ENCODE data around the gene IL27RA.

IL27RA gene

GRCh38 chr19:14059093-14059480, 27.5 kb downstream of the IL27RA start:
- peak; percentile 27 for DNase-seq (ENCODE audit: low read depth)

GRCh38 chr19:14059652-14060155, 28.1 kb downstream of the IL27RA start:
- DNase-seq (ENCODE audit: low read depth) = no peak

DNA sequence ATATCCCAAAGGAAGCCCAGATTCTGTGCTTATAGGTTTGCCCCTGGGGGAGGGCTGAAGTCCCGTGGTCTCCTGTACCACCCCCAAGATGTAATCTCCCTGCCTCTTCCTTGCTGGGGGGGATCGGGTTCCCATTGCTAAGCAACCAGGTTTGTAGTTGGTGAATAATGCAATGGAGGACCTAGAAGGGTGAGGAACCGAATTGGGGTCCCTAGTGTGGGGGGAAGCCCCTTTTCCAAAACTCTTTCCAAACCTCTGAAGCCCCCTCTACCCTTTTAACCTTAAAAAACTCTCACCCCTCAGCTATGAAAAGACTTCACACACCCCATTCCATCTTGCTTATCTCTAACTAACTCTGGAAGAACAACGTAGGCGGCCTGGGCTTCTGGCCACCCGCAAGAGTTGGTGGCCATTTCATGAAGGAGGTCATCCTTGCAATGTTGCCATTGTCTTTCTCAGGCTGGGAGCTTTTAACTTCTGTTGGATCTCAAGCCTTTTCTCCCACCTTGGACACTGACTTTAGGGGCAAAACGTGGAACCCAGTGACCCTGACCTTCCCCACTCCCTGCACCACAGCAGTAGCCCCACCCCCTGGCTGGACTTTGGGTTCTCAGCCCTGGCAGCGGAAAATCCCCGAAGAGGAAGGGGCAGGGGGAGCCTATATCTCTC, 29.7 kb downstream of the IL27RA start:
- no peak for DNase-seq (ENCODE audit: low read depth)

DNA sequence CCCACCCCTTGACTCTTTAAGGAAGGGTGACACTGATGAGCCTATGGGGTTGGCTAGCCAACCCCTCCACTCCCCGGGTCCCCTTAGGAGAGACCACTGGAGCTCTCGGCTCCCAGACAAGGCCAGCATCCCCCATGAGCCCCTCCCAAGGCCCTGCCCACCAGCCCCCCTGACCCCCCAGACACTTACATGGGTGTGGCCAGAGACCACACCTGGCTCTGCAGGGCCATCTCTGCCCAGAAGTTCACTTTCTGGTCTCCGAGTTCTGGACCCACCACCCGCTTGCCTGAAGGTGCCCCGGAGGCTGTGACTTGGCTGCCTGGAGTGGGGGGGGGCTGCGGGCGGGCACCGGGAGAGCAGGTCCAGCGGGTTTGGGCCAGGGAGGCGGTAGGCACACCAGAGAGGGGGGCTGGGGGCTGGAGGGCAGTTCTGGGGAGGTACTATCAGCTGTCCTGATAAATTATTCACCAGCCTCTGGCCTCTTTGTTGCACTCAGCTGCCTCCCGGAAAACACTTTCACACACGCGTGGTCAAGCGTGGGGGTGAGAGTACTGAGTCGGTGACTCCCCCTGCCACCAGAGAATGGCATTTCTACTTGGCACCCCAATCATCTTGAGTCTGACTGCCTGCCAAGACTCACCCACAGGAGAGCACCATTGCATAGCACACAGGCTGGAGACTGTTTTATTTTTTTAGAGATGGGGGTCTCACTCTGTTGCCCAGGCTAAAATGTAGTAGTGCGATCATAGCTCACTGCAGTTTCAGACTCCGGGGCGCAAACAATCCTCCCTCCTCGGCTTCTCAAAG, 30.4 kb downstream of the IL27RA start, which contains the start of gene PALM3:
Gene PALM3 (minus strand): TSS at position 326 of the 807 bp plus-strand sequence. CDS start 96 bp downstream, at position 230.
- DNase-seq (ENCODE audit: low read depth) = no peak

DNA sequence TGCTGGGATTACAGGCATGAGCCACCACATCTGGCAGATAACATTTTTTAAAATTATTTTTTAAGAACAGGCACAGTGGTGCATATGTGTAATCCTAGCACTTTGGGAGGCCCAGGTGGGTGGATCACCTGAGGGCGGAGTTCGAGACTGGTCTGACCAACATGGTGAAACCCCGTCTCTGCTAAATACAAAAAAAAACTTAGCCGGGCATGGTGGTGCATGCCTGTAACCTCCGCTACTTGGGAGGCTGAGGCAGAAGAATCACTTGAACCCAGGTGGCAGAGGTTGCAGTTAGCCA, 30.9 kb downstream of the IL27RA start:
- DNase-seq (ENCODE audit: low read depth) = no peak

GRCh38 chr19:14063105-14063504, 31.5 kb downstream of the IL27RA start:
- DNase-seq (ENCODE audit: low read depth) = no peak

GRCh38 chr19:14066134-14066533, 34.6 kb downstream of the IL27RA start:
- DNase-seq (ENCODE audit: low read depth) = no peak

DNA sequence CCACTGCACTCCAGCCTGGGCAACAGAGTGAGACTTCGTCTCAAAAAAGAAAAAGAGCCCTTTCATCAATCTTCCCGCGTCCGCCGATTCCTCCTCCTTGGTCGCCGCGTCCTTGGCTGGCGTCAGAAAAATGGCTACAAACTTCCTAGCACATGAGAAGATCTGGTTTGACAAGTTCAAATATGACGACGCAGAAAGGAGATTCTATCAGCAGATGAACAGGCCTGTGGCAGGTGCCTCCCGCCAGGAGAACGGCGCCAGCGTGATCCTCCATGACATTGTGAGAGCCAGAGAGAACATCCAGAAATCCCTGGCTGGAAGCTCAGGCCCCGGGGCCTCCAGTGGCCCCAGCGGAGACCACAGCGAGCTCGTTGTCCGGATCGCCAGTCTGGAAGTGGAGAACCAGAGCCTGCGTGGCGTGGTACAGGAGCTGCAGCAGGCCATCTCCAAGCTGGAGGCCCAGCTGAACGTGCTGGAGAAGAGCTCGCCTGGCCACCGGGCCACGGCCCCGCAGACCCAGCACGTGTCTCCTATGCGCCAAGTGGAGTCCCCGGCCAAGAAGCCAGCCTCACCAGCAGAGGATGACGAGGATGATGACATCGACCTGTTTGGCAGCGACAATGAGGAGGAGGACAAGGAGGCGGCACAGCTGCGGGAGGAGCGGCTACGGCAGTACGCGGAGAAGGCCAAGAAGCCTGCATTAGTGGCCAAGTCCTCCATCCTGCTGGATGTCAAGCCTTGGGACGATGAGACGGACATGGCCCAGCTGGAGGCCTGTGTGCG, 38.9 kb downstream of the IL27RA start:
- no peak for DNase-seq (ENCODE audit: low read depth)

- no peak for DNase-seq (ENCODE audit: low read depth)
These were observed 41.1 kb downstream of the IL27RA start, which contains the start of gene MISP3 for GRCh38 chr19:14072535-14073260. MISP3 (plus strand) TSS chr19:14072786; CDS start chr19:14073310, 524 bp downstream.

GRCh38 chr19:14073261-14073924, 41.8 kb downstream of the IL27RA start:
- peak; percentile 55 for DNase-seq (ENCODE audit: low read depth)

GRCh38 chr19:14073925-14074838, 42.6 kb downstream of the IL27RA start:
- DNase-seq (ENCODE audit: low read depth) = no peak

DNA sequence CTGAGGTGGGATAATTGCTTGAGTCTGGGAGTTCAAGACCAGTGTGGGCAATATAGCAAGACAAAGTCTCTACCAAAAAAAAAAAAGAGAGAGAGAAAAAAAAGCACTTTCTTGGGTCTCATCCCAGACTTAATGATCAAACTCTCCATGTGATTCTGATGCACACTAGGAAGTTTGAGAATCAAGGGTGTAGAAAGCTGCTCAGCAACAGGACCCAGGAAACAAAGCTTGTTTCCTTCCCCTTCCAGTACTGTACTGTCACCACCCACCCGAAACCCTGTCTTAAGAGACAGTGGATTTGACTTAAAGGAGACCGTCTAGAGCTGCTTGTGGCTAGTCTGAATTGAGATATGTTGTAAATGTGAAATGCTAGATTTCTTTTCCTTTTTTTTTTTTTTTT, 46.8 kb downstream of the IL27RA start:
- DNase-seq (ENCODE audit: low read depth) = no peak

GRCh38 chr19:14080887-14081796, 49.6 kb downstream of the IL27RA start:
- DNase-seq (ENCODE audit: low read depth) = peak; percentile 97

GRCh38 chr19:14081797-14082674, 50.5 kb downstream of the IL27RA start:
- no peak for DNase-seq (ENCODE audit: low read depth)

GRCh38 chr19:14082675-14082960, 51.1 kb downstream of the IL27RA start:
- no peak for DNase-seq (ENCODE audit: low read depth)

GRCh38 chr19:14085309-14085995, 53.9 kb downstream of the IL27RA start, which contains the start of gene C19orf67:
C19orf67 (minus strand) TSS chr19:14085783; CDS start chr19:14085627, 156 bp downstream.
- DNase-seq (ENCODE audit: low read depth) = no peak

DNA sequence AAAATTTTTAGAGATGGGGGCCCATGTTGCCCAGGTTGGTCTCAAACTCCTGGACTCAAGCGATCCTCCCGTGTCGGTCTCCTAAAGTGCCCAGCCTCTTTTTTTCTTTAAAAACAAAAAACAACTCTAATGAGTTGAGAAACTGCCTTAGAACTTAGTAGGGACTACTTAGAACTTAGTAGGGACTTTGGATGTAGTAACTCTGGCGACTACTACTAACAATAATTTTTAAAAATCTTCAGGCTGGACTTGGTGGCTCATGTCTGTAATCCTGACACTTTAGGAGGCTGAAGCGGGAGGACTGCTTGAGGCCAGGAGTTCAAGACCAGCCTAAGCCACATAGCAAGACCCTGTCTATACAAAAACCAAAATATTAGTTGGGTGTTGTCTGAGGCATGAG, 54.5 kb downstream of the IL27RA start:
- no peak for DNase-seq (ENCODE audit: low read depth)

Measured in stimulated activated CD8-positive, alpha-beta memory T cell treated with anti-CD3 and anti-CD28 coated beads, Interleukin-15, amount 100 ng/mL, for 24 hours (primary cell).